Small intestine (tissue), 16 donors: ENCODE results near the gene OR8B4. TPM values are rescaled to one million over a fixed set of nuclear protein-coding genes. Genes with fewer than 3 reads are reported as not detected.

Source experiments
- DNase-seq, 2 donors: peaks; one replicate each; pipeline versions ENCODE4 v3.0.0 to v3.0.0-alpha.2; 2013
- FAIRE-seq: peaks from 2 replicates; lab custom pipeline; 2012; peaks lifted over from hg19 to GRCh38; lab: Jason Lieb, UNC
- H3K27ac ChIP-seq, 3 donors: one replicate each; pipeline ENCODE4 v1.5.1; 2013; ENCODE audit warnings: low read length in 2 of 3, mild to moderate bottlenecking in 2 of 3, control low read depth in 1 of 3, inconsistent platforms in 1 of 3, low read depth in 1 of 3, moderate library complexity in 1 of 3
- H3K27me3 ChIP-seq, 3 donors: one replicate each; pipeline ENCODE4 v1.6.1; 2013; ENCODE audit warnings: low read length in 3 of 3, inconsistent platforms in 1 of 3; ENCODE audit not compliant: control insufficient read depth in 3 of 3, insufficient read depth in 3 of 3
- H3K36me3 ChIP-seq, 3 donors: one replicate each; pipeline ENCODE4 v1.6.1; 2013; ENCODE audit warnings: low read length in 3 of 3, inconsistent platforms in 1 of 3, low read depth in 1 of 3, mild to moderate bottlenecking in 1 of 3, moderate library complexity in 1 of 3; ENCODE audit not compliant: control insufficient read depth in 3 of 3, insufficient read depth in 2 of 3
- H3K4me1 ChIP-seq, 3 donors: one replicate each; pipeline ENCODE4 v1.6.1; 2013; ENCODE audit warnings: low read length in 2 of 3, inconsistent platforms in 1 of 3, low read depth in 1 of 3, mild to moderate bottlenecking in 1 of 3, moderate library complexity in 1 of 3; ENCODE audit not compliant: control insufficient read depth in 3 of 3, insufficient read depth in 2 of 3
- H3K4me3 ChIP-seq, 3 donors: one replicate each; pipeline ENCODE4 v1.5.1; 2013; ENCODE audit warnings: low read length in 3 of 3, control low read depth in 1 of 3, inconsistent platforms in 1 of 3, low read depth in 1 of 3, mild to moderate bottlenecking in 1 of 3, moderate library complexity in 1 of 3
- H3K9me3 ChIP-seq, 2 donors: one replicate each; pipeline ENCODE4 v1.6.1; 2013; ENCODE audit warnings: low read depth in 1 of 2, low read length in 1 of 2; ENCODE audit not compliant: control insufficient read depth in 2 of 2, insufficient read depth in 1 of 2
- WGBS, 3 donors: extraction: QIAGEN DNeasy Blood & Tissue Kit; methylation state at CpG; one replicate each; pipeline ENCODE4 v1.1.7; 2013; 5-methylcytosine and 5-hydroxymethylcytosine counted together
- long read RNA-seq, 10 donors: transcript quantifications; one replicate each; lab custom pipeline, GENCODE V29; 2026
- polyA plus RNA-seq, 4 donors: library from polyadenylated mRNA; stranded (reverse) in 3 of 4; unstranded in 1 of 4; fragments of 200-250 nt in 3 of 4; fragments of 120-200 nt in 1 of 4; gene quantifications; one replicate each; pipeline versions ENCODE4 v1.2.1 to v1.2.3, GENCODE V29; 2013
- donor health status: healthy with polysubstance abuse.
- donor health status: control.
- donor health status: control.
- donor health status: Bipolar disorder and iron deficiency.
- donor health status: healthy.

The OR8B4 gene, protein sequence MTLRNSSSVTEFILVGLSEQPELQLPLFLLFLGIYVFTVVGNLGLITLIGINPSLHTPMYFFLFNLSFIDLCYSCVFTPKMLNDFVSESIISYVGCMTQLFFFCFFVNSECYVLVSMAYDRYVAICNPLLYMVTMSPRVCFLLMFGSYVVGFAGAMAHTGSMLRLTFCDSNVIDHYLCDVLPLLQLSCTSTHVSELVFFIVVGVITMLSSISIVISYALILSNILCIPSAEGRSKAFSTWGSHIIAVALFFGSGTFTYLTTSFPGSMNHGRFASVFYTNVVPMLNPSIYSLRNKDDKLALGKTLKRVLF
- not detected for polyA plus RNA-seq
- long read RNA-seq, donor 1: 0 reads
- long read RNA-seq, donor 2: 0 reads
- long read RNA-seq, donor 3: 0 reads
- long read RNA-seq, donor 4: 0 reads
- long read RNA-seq, donor 5: 0 reads
- long read RNA-seq, donor 6: 0 reads
- long read RNA-seq, donor 7: 0 reads
- long read RNA-seq, donor 8: 0 reads
- long read RNA-seq, donor 9: 0 reads
- long read RNA-seq, donor 10: 0 reads

DNA sequence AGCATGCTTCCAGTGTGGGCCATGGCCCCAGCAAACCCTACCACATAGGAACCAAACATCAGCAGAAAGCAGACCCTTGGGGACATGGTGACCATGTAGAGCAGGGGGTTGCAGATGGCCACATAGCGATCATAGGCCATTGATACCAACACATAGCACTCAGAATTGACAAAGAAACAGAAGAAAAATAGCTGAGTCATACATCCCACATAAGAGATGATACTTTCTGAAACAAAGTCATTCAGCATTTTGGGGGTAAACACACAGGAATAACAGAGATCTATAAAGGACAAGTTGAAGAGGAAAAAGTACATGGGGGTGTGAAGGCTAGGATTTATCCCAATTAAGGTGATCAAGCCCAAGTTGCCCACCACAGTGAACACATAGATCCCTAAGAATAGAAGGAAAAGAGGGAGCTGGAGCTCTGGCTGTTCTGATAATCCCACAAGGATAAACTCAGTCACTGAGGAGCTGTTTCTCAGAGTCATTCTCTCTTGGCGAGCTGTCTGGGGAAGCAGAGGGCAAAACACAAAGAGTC lies at the start of gene OR8B4:
TSS of gene OR8B4 (minus strand) at position 488 of the 538 bp plus-strand sequence. CDS start at position 488, 0 bp downstream.
- H3K4me3 ChIP-seq: no peak within 1 kb of the TSS
- H3K27me3 ChIP-seq: peaks cover 0 to 4% (median 0%) of the 10 kb centered on the region in 3 donors
- FAIRE-seq (no peak), DNase-seq (no peak)
- 78 to 81% (median 78%) methylated on average over 2 of the region's 2 CpGs for WGBS, 3 donors
- no peaks in the 10 kb centered on the region for H3K36me3 ChIP-seq
- H3K4me1 ChIP-seq: no peaks in the 10 kb centered on the region
- H3K27ac ChIP-seq: no peak within 1 kb of the TSS
- H3K9me3 ChIP-seq: no peaks in the 10 kb centered on the region

DNA sequence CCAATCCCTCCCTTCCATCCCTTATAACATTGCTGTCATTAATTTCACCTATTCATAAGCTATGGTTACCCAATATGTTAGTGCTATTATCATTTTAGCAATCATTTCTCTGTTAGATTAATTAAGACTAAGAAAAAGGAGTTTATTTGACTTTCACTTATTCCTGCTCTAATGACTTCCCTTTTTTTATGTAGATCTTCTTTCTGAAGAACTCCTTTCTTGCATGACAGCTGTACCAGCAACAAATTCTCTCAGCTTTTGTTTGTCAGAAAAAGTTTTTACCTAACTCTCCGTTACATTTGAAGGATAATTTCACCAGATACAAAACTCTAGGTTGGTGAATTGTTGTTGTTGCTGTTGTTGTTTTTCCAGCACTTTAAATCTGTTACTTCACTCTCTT lies 49.4 kb upstream of the OR8B4 start:
- no peak overlapping the region for H3K27ac ChIP-seq
- DNase-seq: no peak
- H3K9me3 ChIP-seq: no peaks in the 10 kb centered on the region
- no peak overlapping the region for H3K4me3 ChIP-seq
- H3K4me1 ChIP-seq: no peaks in the 10 kb centered on the region
- 56 to 67% (median 62%) methylated on average over 1 of the region's 1 CpG for WGBS, 3 donors
- H3K36me3 ChIP-seq: no peaks in the 10 kb centered on the region
- FAIRE-seq: no peak
- no peaks in the 10 kb centered on the region for H3K27me3 ChIP-seq

DNA sequence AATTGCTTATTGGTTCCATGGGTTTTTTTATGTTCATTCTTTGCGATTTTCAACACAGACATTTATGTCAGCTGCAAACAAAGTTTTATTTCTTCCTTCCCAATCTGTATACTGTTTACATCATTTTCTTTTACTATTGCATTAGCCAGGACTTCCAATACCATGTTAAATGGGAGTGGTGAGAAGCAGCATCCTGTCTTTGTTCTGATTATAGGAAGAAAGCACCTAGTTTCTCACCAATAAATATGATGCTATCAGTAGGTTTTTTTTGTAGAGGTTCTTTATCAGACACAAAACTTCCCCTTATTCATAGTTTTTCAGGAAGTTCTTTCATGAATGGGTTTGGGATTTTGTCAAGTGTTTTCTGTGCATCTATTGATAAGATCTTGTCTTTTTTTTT lies 48.8 kb upstream of the OR8B4 start:
- Histone ChIP-seq H3K36me3 (no peaks in the 10 kb centered on the region), H3K9me3 (no peaks in the 10 kb centered on the region), H3K27me3 (no peaks in the 10 kb centered on the region), H3K27ac (no peak overlapping the region), H3K4me1 (no peaks in the 10 kb centered on the region), H3K4me3 (no peak overlapping the region)
- WGBS, 3 donors: 61 to 87% (median 67%) methylated on average over 1 of the region's 1 CpG
- no peak for DNase-seq
- no peak for FAIRE-seq

DNA sequence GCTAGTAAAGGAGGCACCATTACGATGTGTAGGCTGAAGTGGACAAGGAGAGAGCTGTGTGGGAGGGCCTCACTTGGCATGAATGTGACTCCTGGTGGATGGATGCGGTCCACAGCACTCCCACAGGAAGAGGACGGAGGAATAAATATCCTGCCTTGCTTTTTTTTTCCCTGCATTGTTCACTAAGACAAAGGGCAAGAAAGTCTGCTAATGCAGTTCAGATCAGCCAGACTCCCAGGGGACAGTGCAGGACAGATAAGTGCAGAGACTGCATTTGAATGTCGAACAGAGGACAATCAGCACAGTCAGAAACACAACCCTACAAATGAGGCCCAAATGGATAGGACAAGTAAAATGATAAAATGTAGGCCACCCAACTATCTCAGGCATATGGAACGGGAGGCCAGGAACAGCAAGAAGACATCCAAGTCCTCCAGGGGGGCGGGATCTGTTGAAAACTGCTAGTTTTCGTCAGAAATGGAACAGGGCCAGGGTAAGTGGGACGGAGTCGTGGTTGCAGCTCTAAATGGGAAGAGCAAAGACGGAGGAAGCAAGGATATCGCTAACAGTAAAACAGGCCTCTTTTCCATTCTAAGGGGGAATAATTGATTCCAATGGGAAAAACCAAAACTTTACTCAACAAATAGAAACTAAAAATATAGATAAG lies 46.0 kb upstream of the OR8B4 start:
- no peaks in the 10 kb centered on the region for H3K4me1 ChIP-seq
- no peaks in the 10 kb centered on the region for H3K9me3 ChIP-seq
- WGBS, 3 donors: 69 to 76% (median 74%) methylated on average over 11 of the region's 11 CpGs
- no peaks in the 10 kb centered on the region for H3K27me3 ChIP-seq
- H3K27ac ChIP-seq: no peak overlapping the region
- H3K4me3 ChIP-seq: no peak overlapping the region
- no peak for DNase-seq
- no peak for FAIRE-seq
- no peaks in the 10 kb centered on the region for H3K36me3 ChIP-seq

DNA sequence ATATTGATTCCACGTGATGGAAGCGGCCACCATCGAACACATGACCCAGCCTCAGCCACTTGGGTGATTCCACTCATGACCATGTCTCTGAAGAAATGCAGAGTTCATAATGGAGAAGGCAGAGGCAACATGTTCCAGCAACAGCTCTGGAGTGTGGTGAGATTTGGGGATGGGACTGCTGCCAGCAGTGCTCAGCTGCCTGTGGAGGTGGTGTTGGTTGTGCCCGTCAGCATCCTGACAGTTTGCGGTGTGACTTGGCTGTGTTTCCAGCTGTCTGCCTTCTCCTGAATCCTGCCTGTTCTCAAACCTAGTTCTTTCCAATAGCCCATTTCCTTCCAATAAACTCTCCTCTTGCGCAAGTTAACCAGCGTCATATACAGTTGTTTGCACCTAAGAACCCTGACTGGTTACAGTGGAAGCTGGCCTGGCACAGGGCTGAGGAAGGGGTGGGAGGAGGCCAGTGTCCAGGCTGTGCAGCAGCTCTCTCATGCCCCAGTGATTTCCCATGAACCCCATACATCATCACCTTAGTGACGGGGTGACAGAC lies 42.8 kb upstream of the OR8B4 start:
- H3K9me3 ChIP-seq: no peaks in the 10 kb centered on the region
- no peak for FAIRE-seq
- no peak for DNase-seq
- H3K4me3 ChIP-seq: no peak overlapping the region
- no peaks in the 10 kb centered on the region for H3K4me1 ChIP-seq
- H3K36me3 ChIP-seq: no peaks in the 10 kb centered on the region
- H3K27ac ChIP-seq: no peak overlapping the region
- 74 to 84% (median 79%) methylated on average over 8 of the region's 8 CpGs for WGBS, 3 donors
- no peaks in the 10 kb centered on the region for H3K27me3 ChIP-seq

DNA sequence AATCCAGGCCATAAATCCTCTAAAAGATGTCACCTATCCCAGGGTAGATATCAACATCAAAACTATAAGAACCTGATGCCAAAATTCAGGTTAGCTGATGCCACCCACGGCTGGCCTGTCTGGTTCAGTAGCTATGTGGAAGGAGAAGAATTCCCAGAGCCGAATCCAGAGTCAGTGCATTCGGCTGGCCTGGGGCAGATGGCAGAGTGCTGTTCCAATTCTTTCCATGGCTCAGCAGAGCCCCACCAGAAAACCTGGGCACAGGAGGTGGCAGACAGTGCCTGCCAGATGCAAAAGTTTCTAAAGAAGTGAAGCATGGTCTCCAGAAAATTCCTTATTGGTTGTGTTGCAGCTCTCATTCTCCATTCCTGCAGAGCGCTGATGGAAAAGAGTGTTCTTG lies 40.7 kb upstream of the OR8B4 start:
- H3K36me3 ChIP-seq: no peaks in the 10 kb centered on the region
- DNase-seq (no peak), FAIRE-seq (no peak)
- 69 to 86% (median 80%) methylated on average over 4 of the region's 4 CpGs for WGBS, 3 donors
- no peaks in the 10 kb centered on the region for H3K4me1 ChIP-seq
- no peaks in the 10 kb centered on the region for H3K9me3 ChIP-seq
- no peaks in the 10 kb centered on the region for H3K27me3 ChIP-seq
- H3K27ac ChIP-seq: no peak overlapping the region
- H3K4me3 ChIP-seq: no peak overlapping the region

DNA sequence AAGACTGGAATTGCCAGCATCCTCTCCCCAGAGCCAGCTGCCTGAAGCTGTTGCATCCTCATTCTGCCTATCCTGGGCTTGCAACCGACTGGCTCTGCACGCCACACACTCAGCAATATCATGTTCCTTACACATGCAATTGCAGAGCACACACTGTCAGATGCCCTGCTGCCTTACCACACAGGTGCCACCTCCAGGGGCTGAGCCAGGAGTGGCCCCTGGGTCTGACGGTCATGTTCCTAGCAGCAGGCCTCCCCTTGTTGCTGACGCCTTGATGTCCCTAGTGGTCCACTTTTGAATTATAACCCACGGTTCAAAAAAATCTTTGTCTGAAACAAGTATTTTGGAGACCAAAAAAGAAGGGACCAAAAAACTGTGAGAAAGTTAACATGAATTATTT lies 39.3 kb upstream of the OR8B4 start:
- no peak for FAIRE-seq
- WGBS, 3 donors: 73 to 81% (median 74%) methylated on average over 5 of the region's 5 CpGs
- DNase-seq: no peak
- no peaks in the 10 kb centered on the region for H3K27me3 ChIP-seq
- no peaks in the 10 kb centered on the region for H3K4me1 ChIP-seq
- no peaks in the 10 kb centered on the region for H3K9me3 ChIP-seq
- no peak overlapping the region for H3K4me3 ChIP-seq
- H3K36me3 ChIP-seq: no peaks in the 10 kb centered on the region
- H3K27ac ChIP-seq: no peak overlapping the region

DNA sequence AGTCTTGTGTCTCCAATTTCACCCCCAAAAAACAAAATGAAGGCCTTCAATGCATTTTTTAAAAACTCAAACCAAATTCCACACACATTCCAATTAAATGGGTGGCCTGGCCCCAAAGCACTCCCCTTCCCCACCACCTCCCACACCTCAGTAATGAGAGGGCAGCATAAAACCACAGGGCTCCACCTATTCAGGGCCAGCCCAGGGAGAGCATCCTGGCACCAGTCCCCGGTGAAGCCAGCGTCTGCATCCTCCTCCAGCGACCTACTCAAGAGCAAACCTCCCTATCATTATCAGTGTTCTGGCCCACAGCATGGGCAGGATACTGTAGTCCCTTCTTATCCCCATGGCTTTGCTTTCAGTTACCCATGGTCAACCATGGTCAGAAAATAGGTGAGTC lies 38.7 kb upstream of the OR8B4 start:
- Histone ChIP-seq H3K27me3 (no peaks in the 10 kb centered on the region), H3K36me3 (no peaks in the 10 kb centered on the region), H3K4me3 (no peak overlapping the region), H3K27ac (no peak overlapping the region), H3K9me3 (no peaks in the 10 kb centered on the region), H3K4me1 (no peaks in the 10 kb centered on the region)
- FAIRE-seq: no peak
- 67 to 79% (median 68%) methylated on average over 3 of the region's 3 CpGs for WGBS, 3 donors
- no peak for DNase-seq
